HepG2 (cell line): ENCODE results near the gene TAF1A.

ENCODE experiments used
- EZH2 ChIP-seq: conservative IDR thresholded peaks from 2 replicates; pipeline ENCODE4 v1.6.1; 2012; ENCODE audit warnings: mild to moderate bottlenecking, low read depth, low read length, moderate library complexity
- KDM1A ChIP-seq: IDR thresholded peaks from 2 replicates; pipeline ENCODE4 v1.6.1; 2016; ENCODE audit warnings: missing compliant biosample characterization
- MED1 ChIP-seq: sonication (generic); formaldehyde crosslinking; IDR thresholded peaks from 2 replicates; pipeline ENCODE4 v1.4.0; 2020; ENCODE audit warnings: missing genetic modification reagents
- NR3C1 ChIP-seq: sonication (generic); formaldehyde crosslinking; IDR thresholded peaks from 2 replicates; pipeline ENCODE4 v1.4.0; 2020; ENCODE audit warnings: missing genetic modification reagents
- SMARCC2 ChIP-seq: fragments of 450-650 bp; IDR thresholded peaks from 2 replicates; pipeline ENCODE4 v1.6.1; 2017; ENCODE audit warnings: antibody characterized with exemption, mild to moderate bottlenecking
- THAP8 ChIP-seq: sonication (generic); formaldehyde crosslinking; IDR thresholded peaks from 2 replicates; pipeline ENCODE4 v1.5.1; 2020; ENCODE audit warnings: missing genetic modification reagents, mild to moderate bottlenecking, borderline replicate concordance
- USF2 ChIP-seq, 2 experiments: sonication (generic) in 1 of 2; formaldehyde crosslinking in 1 of 2; IDR thresholded peaks; 2 replicates each; pipeline versions ENCODE4 v1.5.1 to v1.6.1; 2011 to 2020; ENCODE audit warnings: borderline replicate concordance in 1 of 2, low read depth in 1 of 2, low read length in 1 of 2, mild to moderate bottlenecking in 1 of 2, missing genetic modification reagents in 1 of 2, moderate library complexity in 1 of 2
- ZNF446 ChIP-seq: sonication (generic); formaldehyde crosslinking; IDR thresholded peaks from 2 replicates; pipeline ENCODE4 v1.5.0; 2020; ENCODE audit warnings: mild to moderate bottlenecking, missing genetic modification reagents
- TF ChIP-seq, protein P1 (sequence below): sonication (generic); formaldehyde crosslinking; IDR thresholded peaks from 2 replicates; pipeline ENCODE4 v1.5.0; 2020; ENCODE audit warnings: mild to moderate bottlenecking, missing genetic modification reagents, moderate library complexity
- TF ChIP-seq, protein P2 (sequence below), 2 experiments: IDR thresholded peaks; 2 replicates each; pipeline ENCODE4 v1.6.1; 2011 to 2012; ENCODE audit warnings: low read length in 2 of 2, borderline replicate concordance in 1 of 2, low read depth in 1 of 2, mild to moderate bottlenecking in 1 of 2, moderate library complexity in 1 of 2

DNA sequence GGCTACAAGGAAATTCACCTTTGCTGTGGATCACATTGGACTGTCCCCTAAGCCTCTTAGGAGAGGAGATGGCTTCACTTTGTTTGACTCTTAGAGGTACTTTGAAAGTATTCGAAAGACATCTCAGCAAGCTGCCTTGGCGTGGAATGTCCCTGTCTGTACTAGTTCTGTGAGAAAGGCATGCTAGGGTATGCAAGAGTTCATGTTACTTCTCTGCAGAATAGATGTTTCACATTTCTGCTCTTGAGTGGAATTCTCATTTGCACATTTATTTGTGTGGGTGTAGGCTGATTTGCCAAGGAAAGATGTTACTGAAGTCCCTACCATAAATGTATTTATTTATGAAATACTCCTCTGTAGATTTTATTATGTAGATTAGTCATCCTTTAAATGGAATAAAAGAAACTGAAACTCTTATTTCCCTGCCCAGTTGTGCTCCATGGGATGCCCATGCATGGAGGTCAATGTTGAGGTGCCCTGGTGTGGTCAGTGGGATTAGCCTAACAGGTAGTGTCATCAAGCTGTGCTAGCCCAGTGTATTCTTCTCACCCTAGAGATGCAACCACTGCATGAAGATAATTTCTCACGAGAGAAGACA, 42.0 kb upstream of the TAF1A start:
- TF ChIP-seq, protein P1, sequence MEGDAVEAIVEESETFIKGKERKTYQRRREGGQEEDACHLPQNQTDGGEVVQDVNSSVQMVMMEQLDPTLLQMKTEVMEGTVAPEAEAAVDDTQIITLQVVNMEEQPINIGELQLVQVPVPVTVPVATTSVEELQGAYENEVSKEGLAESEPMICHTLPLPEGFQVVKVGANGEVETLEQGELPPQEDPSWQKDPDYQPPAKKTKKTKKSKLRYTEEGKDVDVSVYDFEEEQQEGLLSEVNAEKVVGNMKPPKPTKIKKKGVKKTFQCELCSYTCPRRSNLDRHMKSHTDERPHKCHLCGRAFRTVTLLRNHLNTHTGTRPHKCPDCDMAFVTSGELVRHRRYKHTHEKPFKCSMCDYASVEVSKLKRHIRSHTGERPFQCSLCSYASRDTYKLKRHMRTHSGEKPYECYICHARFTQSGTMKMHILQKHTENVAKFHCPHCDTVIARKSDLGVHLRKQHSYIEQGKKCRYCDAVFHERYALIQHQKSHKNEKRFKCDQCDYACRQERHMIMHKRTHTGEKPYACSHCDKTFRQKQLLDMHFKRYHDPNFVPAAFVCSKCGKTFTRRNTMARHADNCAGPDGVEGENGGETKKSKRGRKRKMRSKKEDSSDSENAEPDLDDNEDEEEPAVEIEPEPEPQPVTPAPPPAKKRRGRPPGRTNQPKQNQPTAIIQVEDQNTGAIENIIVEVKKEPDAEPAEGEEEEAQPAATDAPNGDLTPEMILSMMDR (CRISPR knock-in tag), result no peak
- TF ChIP-seq EZH2, result no peak
- TF ChIP-seq, protein P2, sequence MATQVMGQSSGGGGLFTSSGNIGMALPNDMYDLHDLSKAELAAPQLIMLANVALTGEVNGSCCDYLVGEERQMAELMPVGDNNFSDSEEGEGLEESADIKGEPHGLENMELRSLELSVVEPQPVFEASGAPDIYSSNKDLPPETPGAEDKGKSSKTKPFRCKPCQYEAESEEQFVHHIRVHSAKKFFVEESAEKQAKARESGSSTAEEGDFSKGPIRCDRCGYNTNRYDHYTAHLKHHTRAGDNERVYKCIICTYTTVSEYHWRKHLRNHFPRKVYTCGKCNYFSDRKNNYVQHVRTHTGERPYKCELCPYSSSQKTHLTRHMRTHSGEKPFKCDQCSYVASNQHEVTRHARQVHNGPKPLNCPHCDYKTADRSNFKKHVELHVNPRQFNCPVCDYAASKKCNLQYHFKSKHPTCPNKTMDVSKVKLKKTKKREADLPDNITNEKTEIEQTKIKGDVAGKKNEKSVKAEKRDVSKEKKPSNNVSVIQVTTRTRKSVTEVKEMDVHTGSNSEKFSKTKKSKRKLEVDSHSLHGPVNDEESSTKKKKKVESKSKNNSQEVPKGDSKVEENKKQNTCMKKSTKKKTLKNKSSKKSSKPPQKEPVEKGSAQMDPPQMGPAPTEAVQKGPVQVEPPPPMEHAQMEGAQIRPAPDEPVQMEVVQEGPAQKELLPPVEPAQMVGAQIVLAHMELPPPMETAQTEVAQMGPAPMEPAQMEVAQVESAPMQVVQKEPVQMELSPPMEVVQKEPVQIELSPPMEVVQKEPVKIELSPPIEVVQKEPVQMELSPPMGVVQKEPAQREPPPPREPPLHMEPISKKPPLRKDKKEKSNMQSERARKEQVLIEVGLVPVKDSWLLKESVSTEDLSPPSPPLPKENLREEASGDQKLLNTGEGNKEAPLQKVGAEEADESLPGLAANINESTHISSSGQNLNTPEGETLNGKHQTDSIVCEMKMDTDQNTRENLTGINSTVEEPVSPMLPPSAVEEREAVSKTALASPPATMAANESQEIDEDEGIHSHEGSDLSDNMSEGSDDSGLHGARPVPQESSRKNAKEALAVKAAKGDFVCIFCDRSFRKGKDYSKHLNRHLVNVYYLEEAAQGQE (IDR thresholded peaks at IDR 0.05; ENCODE audit: borderline replicate concordance in 1 of 2, low read depth in 1 of 2, low read length in 2 of 2), result no peak
- TF ChIP-seq NR3C1 (CRISPR knock-in tag), result no peak
- no peak for TF ChIP-seq THAP8 (CRISPR knock-in tag)
- no peak for TF ChIP-seq MED1 (CRISPR knock-in tag)
- no peak for TF ChIP-seq SMARCC2
- TF ChIP-seq USF2 (IDR thresholded peaks at IDR 0.05; ENCODE audit: low read depth, low read length), result no peak
- no peak for TF ChIP-seq USF2 (CRISPR knock-in tag; IDR thresholded peaks at IDR 0.05; ENCODE audit: borderline replicate concordance)
- no peak for TF ChIP-seq KDM1A
- no peak for TF ChIP-seq ZNF446 (CRISPR knock-in tag)
